A549 (cell line): ENCODE measurements around the gene SLC15A3.

ENCODE experiments used
- CBX2 ChIP-seq: fragments of 200-600 bp; sonication (generic); IDR thresholded peaks from 2 replicates; pipeline ENCODE4 v1.6.1; 2016; ENCODE audit warnings: low read depth, mild to moderate bottlenecking, borderline replicate concordance
- JUN ChIP-seq, 2 experiments: fragments of >200 bp; sonication (Bioruptor Twin); formaldehyde crosslinking; IDR thresholded peaks; 2 replicates in 1 of 2; 3 replicates in 1 of 2; pipeline ENCODE4 v1.6.1; 2016 to 2017
- KDM1A ChIP-seq: fragments of 200-600 bp; sonication (generic); IDR thresholded peaks from 2 replicates; pipeline ENCODE4 v1.6.1; 2016; ENCODE audit warnings: low read depth, mild to moderate bottlenecking
- PBX3 ChIP-seq: IDR thresholded peaks from 2 replicates; pipeline ENCODE4 v1.6.1; 2012
- POLR2A ChIP-seq: IDR thresholded peaks from 2 replicates; pipeline ENCODE4 v1.6.1; 2012; ENCODE audit warnings: mild to moderate bottlenecking, low read length
- POLR2AphosphoS2 ChIP-seq: conservative IDR thresholded peaks from 2 replicates; pipeline ENCODE4 v1.6.1; 2012; ENCODE audit warnings: low read length, improper control_type of control experiment, inconsistent platforms
- RAD21 ChIP-seq, 2 experiments: fragments of >200 bp in 1 of 2; sonication (Bioruptor Twin) in 1 of 2; formaldehyde crosslinking in 1 of 2; IDR thresholded peaks in 1 of 2; conservative IDR thresholded peaks in 1 of 2; 2 replicates in 1 of 2; 3 replicates in 1 of 2; pipeline ENCODE4 v1.6.1; 2012 to 2018; ENCODE audit warnings: inconsistent platforms in 1 of 2
- REST ChIP-seq: fragments of 200-600 bp; sonication (generic); IDR thresholded peaks from 2 replicates; pipeline ENCODE4 v1.6.1; 2016; ENCODE audit warnings: antibody characterized with exemption, mild to moderate bottlenecking, moderate library complexity
- SREBF2 ChIP-seq: fragments of 450-650 bp; IDR thresholded peaks from 2 replicates; pipeline ENCODE4 v1.6.1; 2014; ENCODE audit warnings: mild to moderate bottlenecking, moderate library complexity
- TF ChIP-seq, protein P1 (sequence below): fragments of >200 bp; sonication (Bioruptor Twin); formaldehyde crosslinking; IDR thresholded peaks from 3 replicates; pipeline ENCODE4 v1.5.1; 2016

GRCh38 chr11:60992842-60993409 lies 41.0 kb upstream of the SLC15A3 start:
- TF ChIP-seq, protein P1, sequence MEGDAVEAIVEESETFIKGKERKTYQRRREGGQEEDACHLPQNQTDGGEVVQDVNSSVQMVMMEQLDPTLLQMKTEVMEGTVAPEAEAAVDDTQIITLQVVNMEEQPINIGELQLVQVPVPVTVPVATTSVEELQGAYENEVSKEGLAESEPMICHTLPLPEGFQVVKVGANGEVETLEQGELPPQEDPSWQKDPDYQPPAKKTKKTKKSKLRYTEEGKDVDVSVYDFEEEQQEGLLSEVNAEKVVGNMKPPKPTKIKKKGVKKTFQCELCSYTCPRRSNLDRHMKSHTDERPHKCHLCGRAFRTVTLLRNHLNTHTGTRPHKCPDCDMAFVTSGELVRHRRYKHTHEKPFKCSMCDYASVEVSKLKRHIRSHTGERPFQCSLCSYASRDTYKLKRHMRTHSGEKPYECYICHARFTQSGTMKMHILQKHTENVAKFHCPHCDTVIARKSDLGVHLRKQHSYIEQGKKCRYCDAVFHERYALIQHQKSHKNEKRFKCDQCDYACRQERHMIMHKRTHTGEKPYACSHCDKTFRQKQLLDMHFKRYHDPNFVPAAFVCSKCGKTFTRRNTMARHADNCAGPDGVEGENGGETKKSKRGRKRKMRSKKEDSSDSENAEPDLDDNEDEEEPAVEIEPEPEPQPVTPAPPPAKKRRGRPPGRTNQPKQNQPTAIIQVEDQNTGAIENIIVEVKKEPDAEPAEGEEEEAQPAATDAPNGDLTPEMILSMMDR, result no peak
- TF ChIP-seq POLR2AphosphoS2 (no peak), CBX2 (no peak), JUN (IDR thresholded peaks at IDR 0.05) (no peak), REST (no peak), PBX3 (no peak), RAD21 (conservative IDR thresholded peaks at IDR 0.05 in 1 of 2, IDR thresholded peaks at IDR 0.05 in 1 of 2) (no peak), POLR2A (no peak), SREBF2 (no peak), KDM1A (no peak)
